ENCODE results near the gene HOXD13.

HOXD13 gene

GRCh38 chr2:176106581-176107539 is 14.3 kb downstream of the HOXD13 start, which contains the start of gene HOXD11:
Gene HOXD11, plus strand, starts transcription at chr2:176107280. Its CDS starts 76 bp downstream, at chr2:176107356.
- peak; percentile 86 for DNase-seq

- peak; percentile 23 for DNase-seq
Measured at GRCh38 chr2:176107731-176108181, 15.2 kb downstream of the HOXD13 start.

- DNase-seq, result no peak
Measured at GRCh38 chr2:176109192-176109901, 16.8 kb downstream of the HOXD13 start.

- no peak for DNase-seq
Measured at GRCh38 chr2:176109946-176110345, 17.4 kb downstream of the HOXD13 start.

- no peak for DNase-seq
Measured at GRCh38 chr2:176110415-176111308, 18.1 kb downstream of the HOXD13 start.

GRCh38 chr2:176111309-176111663 is 18.8 kb downstream of the HOXD13 start:
- DNase-seq, result no peak

GRCh38 chr2:176111846-176112374 is 19.4 kb downstream of the HOXD13 start:
- no peak for DNase-seq

GRCh38 chr2:176112375-176113302 is 20.1 kb downstream of the HOXD13 start:
- no peak for DNase-seq

- DNase-seq, result peak; percentile 83
Measured at GRCh38 chr2:176114120-176114929, 21.8 kb downstream of the HOXD13 start.

GRCh38 chr2:176114930-176115625 is 22.6 kb downstream of the HOXD13 start:
- DNase-seq, result no peak

- DNase-seq, result no peak
Measured at GRCh38 chr2:176115883-176116813, 23.6 kb downstream of the HOXD13 start, which contains the start of gene HOXD10. Gene HOXD10, plus strand, starts transcription at chr2:176116778. Its CDS starts 56 bp downstream, at chr2:176116834.

GRCh38 chr2:176117162-176117822 is 24.8 kb downstream of the HOXD13 start:
- DNase-seq, result no peak

- DNase-seq, result no peak
Measured at GRCh38 chr2:176117823-176118371, 25.4 kb downstream of the HOXD13 start.

GRCh38 chr2:176118601-176119339 is 26.2 kb downstream of the HOXD13 start:
- no peak for DNase-seq

- DNase-seq, result no peak
Measured at GRCh38 chr2:176120364-176121189, 28.1 kb downstream of the HOXD13 start.

All from COR-L47 (cell line).